ENCODE measurements around the gene CENPM.

- TF ChIP-seq POLR2A (IDR thresholded peaks at IDR 0.05; ENCODE audit: low read depth, low read length), result no peak
- no peak for TF ChIP-seq CHD4 (IDR thresholded peaks at IDR 0.05)
- TF ChIP-seq TAF1 (IDR thresholded peaks at IDR 0.05; ENCODE audit: borderline replicate concordance, low read depth, low read length), result no peak
- TF ChIP-seq JUNB (IDR thresholded peaks at IDR 0.05), result no peak
- TF ChIP-seq POLR2AphosphoS2 (IDR thresholded peaks at IDR 0.05; ENCODE audit: low read depth, low read length), result no peak
- no peak for TF ChIP-seq MAX (IDR thresholded peaks at IDR 0.05; ENCODE audit: low read depth, low read length)
- TF ChIP-seq FOS (IDR thresholded peaks at IDR 0.05; ENCODE audit: borderline replicate concordance, extremely low read depth, insufficient read length), result no peak
- TF ChIP-seq ZBTB40 (IDR thresholded peaks at IDR 0.05; ENCODE audit: borderline replicate concordance), result no peak
- TF ChIP-seq ELK1 (IDR thresholded peaks at IDR 0.05; ENCODE audit: low read depth, low read length), result no peak
- no peak for TF ChIP-seq CTCF (IDR thresholded peaks at IDR 0.05 in 2 of 3, conservative IDR thresholded peaks at IDR 0.05 in 1 of 3; ENCODE audit: control insufficient read depth in 2 of 3, extremely low read depth in 1 of 3, insufficient read depth in 1 of 3, low read depth in 3 of 3, low read length in 3 of 3)
Observed at GRCh38 chr22:41983513-41984405, 36.8 kb upstream of the CENPM start.

All from GM12878 (cell line).